NT2/D1 (cell line): ENCODE measurements around the gene BZW1.

Experiments used
- SUZ12 ChIP-seq: IDR thresholded peaks from 2 replicates; pipeline ENCODE4 v1.6.1; 2011; ENCODE audit not compliant: insufficient read length, insufficient read depth; ENCODE audit errors: extremely low read depth
- YY1 ChIP-seq: IDR thresholded peaks from 2 replicates; pipeline ENCODE4 v1.6.1; 2011; ENCODE audit not compliant: insufficient read length, insufficient read depth

DNA sequence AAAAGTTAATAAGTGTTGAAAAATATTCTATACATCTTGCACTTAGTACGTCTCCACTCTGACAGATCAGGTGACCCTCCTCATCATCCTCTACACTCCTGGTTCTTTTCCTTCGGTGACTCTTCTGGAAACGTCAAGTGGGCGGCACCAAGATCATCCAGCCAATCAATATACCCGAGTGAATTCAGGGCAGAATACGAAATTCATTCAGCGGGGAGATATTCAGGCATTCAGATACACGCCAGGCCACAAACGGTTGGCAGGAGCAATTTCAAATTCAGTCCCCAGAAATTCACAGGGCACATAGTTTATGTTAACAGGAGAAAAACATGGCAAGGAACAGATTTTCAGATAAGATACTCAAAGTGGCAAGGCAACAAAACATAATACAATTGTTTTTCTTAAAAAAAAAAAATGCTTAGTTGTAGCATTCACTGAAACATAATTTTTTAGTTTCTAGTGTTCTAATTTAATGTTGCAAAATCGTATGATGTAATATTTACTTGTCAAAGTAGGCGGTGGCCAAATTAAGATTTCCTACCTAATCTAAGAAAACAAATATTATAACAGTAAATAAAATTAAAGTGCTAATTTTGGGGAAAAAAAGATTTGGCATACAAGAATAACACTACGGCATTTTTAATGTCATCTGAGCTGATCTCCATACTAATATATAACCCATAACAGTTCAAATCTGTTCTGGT, 48.5 kb downstream of the BZW1 start:
- TF ChIP-seq YY1 (no peak), SUZ12 (no peak)
